K562 (cell line): Measurements from ENCODE around the gene ELOVL2. TPM values are rescaled to one million over a fixed set of nuclear protein-coding genes. Genes with fewer than 3 reads are reported as not detected.

Source experiments
- ATAC-seq: fragments of 200-7000 bp; cut with Tn5 transposase; 3 replicates; pipeline ENCODE4 v1.9.1; 2020; ENCODE audit warnings: moderate library complexity
- BruUV-seq: library from RNA; stranded (reverse); fragments of 400-500 nt; replicated peaks from 2 replicates; lab custom pipeline; 2021; lab: Mats Ljungman, UMichigan
- CTCF ChIA-PET: fragments of 300-600 bp; formaldehyde crosslinking; extraction: SDS; loops from one replicate; lab custom pipeline; 2021; ENCODE audit warnings: low intra/inter-chr PET ratio; lab: Yijun Ruan, JAX
- POLR2A ChIA-PET: fragments of 300-600, 350-650 bp; sonication (Branson Sonifier 250); formaldehyde crosslinking; extraction: SDS; loops from one replicate; lab custom pipeline; 2021; ENCODE audit warnings: antibody characterized with exemption, inconsistent platforms; lab: Yijun Ruan, JAX
- DNase-seq, 4 experiments: peaks; one replicate each; pipeline versions ENCODE4 v3.0.0 to v3.0.0-alpha.2; 2011 to 2018; ENCODE audit warnings: low spot score in 3 of 4, mixed read lengths in 3 of 4; ENCODE audit errors: extremely low read depth in 1 of 4
- FAIRE-seq: peaks from 2 replicates; lab custom pipeline; 2011; peaks lifted over from hg19 to GRCh38; lab: Jason Lieb, UNC
- H2AFZ ChIP-seq: 2 replicates; pipeline ENCODE4 v1.6.0; 2011; ENCODE audit warnings: low read depth, low read length, control low read depth, inconsistent platforms
- H3K27ac ChIP-seq: fragments of 200-600 bp; 3 replicates; pipeline ENCODE4 v1.8.0; 2011; ENCODE audit warnings: low read depth, mild to moderate bottlenecking, control low read depth, inconsistent platforms, low read length, moderate library complexity, mixed read lengths; ENCODE audit errors: extremely low read depth
- H3K27me3 ChIP-seq, 2 experiments: fragments of 300-600 bp in 1 of 2; 2 replicates in 1 of 2; 3 replicates in 1 of 2; pipeline versions ENCODE4 v1.6.0 to v1.8.0; 2011; ENCODE audit warnings: inconsistent platforms in 2 of 2, low read length in 2 of 2, mild to moderate bottlenecking in 1 of 2, mixed read lengths in 1 of 2, moderate library complexity in 1 of 2; ENCODE audit not compliant: control insufficient read depth in 2 of 2, insufficient read depth in 2 of 2
- H3K36me3 ChIP-seq: fragments of 300-600 bp; 3 replicates; pipeline ENCODE4 v1.8.0; 2011; ENCODE audit warnings: mild to moderate bottlenecking, low read length, inconsistent platforms; ENCODE audit not compliant: control insufficient read depth, insufficient read depth
- H3K4me1 ChIP-seq, 2 experiments: fragments of 200-600 bp in 1 of 2; replicated peaks in 1 of 2; 2 replicates in 1 of 2; 3 replicates in 1 of 2; pipeline versions ENCODE4 v1.5.1 to v1.8.0; 2011; ENCODE audit warnings: inconsistent platforms in 2 of 2, low read length in 2 of 2, mild to moderate bottlenecking in 1 of 2, mixed read lengths in 1 of 2, moderate library complexity in 1 of 2; ENCODE audit not compliant: control insufficient read depth in 2 of 2, insufficient read depth in 2 of 2
- H3K4me2 ChIP-seq: 2 replicates; pipeline ENCODE4 v1.6.1; 2011; ENCODE audit warnings: low read length, control low read depth, inconsistent platforms, mixed read lengths; ENCODE audit not compliant: insufficient read depth
- H3K4me3 ChIP-seq: fragments of 200-600 bp; sonication (generic), shearing (Covaris generic); 2 replicates; pipeline ENCODE4 v1.5.1; 2016; ENCODE audit warnings: control low read depth, inconsistent platforms
- H3K79me2 ChIP-seq: fragments of 200-600 bp; 3 replicates; pipeline ENCODE4 v1.8.0; 2011; ENCODE audit warnings: low read length, inconsistent platforms; ENCODE audit not compliant: control insufficient read depth, insufficient read depth
- H3K9ac ChIP-seq, 2 experiments: 2 replicates each; pipeline versions ENCODE4 v1.6.0 to v1.6.1; 2011; ENCODE audit warnings: low read depth in 2 of 2, low read length in 2 of 2, control low read depth in 1 of 2, inconsistent platforms in 1 of 2, mild to moderate bottlenecking in 1 of 2, mixed read lengths in 1 of 2; ENCODE audit not compliant: insufficient read depth in 1 of 2
- H3K9me1 ChIP-seq: one replicate; pipeline ENCODE4 v1.6.0; 2011; ENCODE audit warnings: inconsistent platforms, mild to moderate bottlenecking, low read length, moderate library complexity; ENCODE audit not compliant: control insufficient read depth, insufficient read depth
- H3K9me3 ChIP-seq: replicated peaks from 2 replicates; pipeline ENCODE4 v1.5.1; 2011; ENCODE audit warnings: low read depth, low read length, inconsistent platforms; ENCODE audit not compliant: control insufficient read depth, insufficient read depth
- H4K20me1 ChIP-seq: replicated peaks from 2 replicates; pipeline ENCODE4 v1.6.1; 2011; ENCODE audit warnings: low read length, inconsistent platforms, mixed read lengths; ENCODE audit not compliant: control insufficient read depth, insufficient read depth
- BRD4 ChIP-seq: fragments of 200-600 bp; sonication (generic); IDR thresholded peaks from 2 replicates; pipeline ENCODE4 v1.6.1; 2017; ENCODE audit warnings: inconsistent platforms
- ESRRB ChIP-seq: fragments of 250-450 bp; sonication (Bioruptor Pico); IDR thresholded peaks from 2 replicates; pipeline ENCODE4 v1.5.0; 2020; ENCODE audit warnings: mild to moderate bottlenecking, moderate library complexity, borderline replicate concordance
- GABPB2 ChIP-seq: fragments of 250-450 bp; sonication (Bioruptor Pico); conservative IDR thresholded peaks from 2 replicates; pipeline ENCODE4 v1.5.1; 2021; ENCODE audit warnings: mild to moderate bottlenecking
- HNRNPLL ChIP-seq: fragments of 200-400 bp; formaldehyde crosslinking; IDR thresholded peaks from 2 replicates; pipeline ENCODE4 v1.6.1; 2017; ENCODE audit warnings: low read length, low read depth, mild to moderate bottlenecking; ENCODE audit not compliant: poor library complexity, severe bottlenecking
- SAP30 ChIP-seq: fragments of 200-600 bp; sonication (generic); IDR thresholded peaks from 2 replicates; pipeline ENCODE4 v1.6.1; 2012; ENCODE audit warnings: borderline replicate concordance, low read depth, mild to moderate bottlenecking, moderate library complexity, low read length, control low read depth, inconsistent platforms; ENCODE audit not compliant: insufficient read depth, poor library complexity, severe bottlenecking
- WGBS: fragments of 100-300 bp; shearing (Covaris generic); methylation state at CpG from one replicate; pipeline ENCODE4 v1.1.6; 2016; ENCODE audit warnings: low coverage, mixed read lengths; ENCODE audit not compliant: insufficient coverage; ENCODE audit errors: missing lambda C conversion rate; 5-methylcytosine and 5-hydroxymethylcytosine counted together
- in situ Hi-C: fragments of 300-500 bp; cut with MboI; formaldehyde crosslinking; loops from 4 replicates; pipeline ENCODE4 v1.15.0; 2018; ENCODE audit warnings: inconsistent platforms, mixed read lengths
- intact Hi-C: fragments of 100-400 bp; cut with micrococcal nuclease; formaldehyde crosslinking; loops from 2 replicates; pipeline ENCODE4 v1.14.2; 2022
- polyA plus RNA-seq, 8 experiments: library from polyadenylated mRNA; depleted of rRNA in 4 of 8; stranded (reverse) in 5 of 8; unstranded in 3 of 8; fragments of >200 nt; fragmentation: Nextera tagmentation in 2 of 8; fragmentation: Illumina TruSeq in 1 of 8; extraction: Ambion mirVana in 2 of 8; extraction: Trizol in 1 of 8; gene quantifications; 2 replicates each; pipeline versions ENCODE4 v1.2.1 to v1.2.3, GENCODE V29; 2011 to 2014; ENCODE audit warnings: inconsistent platforms in 1 of 8, missing spikeins in 1 of 8
- total RNA-seq, 7 experiments: library from RNA; depleted of rRNA in 6 of 7; stranded (reverse); fragments of >200 nt in 6 of 7; fragmentation: Illumina TruSeq in 2 of 7; extraction: Trizol in 2 of 7; gene quantifications; 2 replicates each; pipeline versions ENCODE4 v1.2.1 to v1.2.3, GENCODE V29; 2011 to 2021; ENCODE audit warnings: low replicate concordance in 1 of 7
- TF ChIP-seq, protein P1 (sequence below): sonication (generic); formaldehyde crosslinking; IDR thresholded peaks from 2 replicates; pipeline ENCODE4 v1.9.0; 2022; ENCODE audit warnings: mild to moderate bottlenecking, missing genetic modification reagents

Gene ELOVL2
- total and polyA plus RNA-seq, 9 of the 15 experiments (the other 6 are each of a cell fraction or from before 2014, with no cell fraction given) = 0.05 to 0.96 (median 0.31) TPM

DNA sequence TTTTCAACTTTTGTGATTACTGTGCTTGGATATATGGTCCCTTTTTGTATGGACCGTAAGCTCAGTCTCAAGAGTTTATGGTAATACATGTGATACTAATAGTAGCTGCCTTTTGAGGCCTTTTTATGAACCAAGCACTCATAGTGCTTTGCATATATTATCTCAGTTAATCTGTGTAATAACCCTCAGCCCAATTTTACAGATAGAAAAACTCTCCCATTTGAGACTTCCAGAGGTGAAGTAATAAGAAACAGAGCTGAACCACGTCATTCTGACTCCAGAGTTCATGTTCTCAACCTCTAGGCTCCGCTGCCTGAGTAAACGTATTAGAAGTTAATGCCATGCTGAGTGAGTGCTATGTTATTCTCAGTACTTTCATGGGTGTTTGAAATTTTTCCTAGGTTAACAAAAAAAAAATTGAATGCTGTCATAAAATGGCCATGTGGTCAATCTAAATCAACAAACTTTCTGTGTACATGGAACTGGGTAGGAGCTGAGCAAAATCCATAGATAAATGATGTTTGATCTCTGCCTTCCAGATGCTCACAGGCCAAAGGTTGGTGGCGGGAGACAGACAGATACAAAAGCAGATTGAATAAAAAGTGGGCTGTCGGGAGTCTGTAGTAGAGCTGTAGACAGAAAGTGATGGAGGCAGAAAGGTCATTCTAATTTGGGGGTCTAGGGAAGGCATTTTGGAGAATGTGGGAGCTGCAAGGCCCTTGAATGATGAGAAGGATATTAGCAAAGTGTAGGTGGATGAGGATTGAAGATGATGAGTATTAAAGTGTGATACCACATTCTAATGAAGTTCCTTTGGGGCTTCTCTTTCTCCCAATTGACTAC, 22.6 kb upstream of the ELOVL2 start:
- ChIA-PET CTCF (interaction anchor here (0.5 kb wide), 1 partner anchor 218 kb away, joined by 4 read pairs; no protein-coding TSS in a partner anchor), POLR2A (interaction anchor here (0.6 to 2.4 kb wide), 4 partner anchors 8 to 588 kb away, joined by 3 to 6 read pairs (median 3); no protein-coding TSS in a partner anchor)
- H3K36me3 ChIP-seq = no peaks in the 10 kb centered on the region
- H3K27me3 ChIP-seq = no peaks in the 10 kb centered on the region; a peak in 1 of 5 replicates
- ATAC-seq (no peak), FAIRE-seq (no peak), DNase-seq (no peak)
- H3K4me3 ChIP-seq = no peak overlapping the region
- H2AFZ ChIP-seq = no peak overlapping the region
- intact Hi-C loops (loop anchor here (10.0 kb wide), 1 partner anchor 508 kb away; no protein-coding TSS in a partner anchor), in situ Hi-C loops (loop anchor here (5.0 kb wide), 2 partner anchors 109 to 589 kb away; no protein-coding TSS in a partner anchor)
- H3K9ac ChIP-seq = no peak overlapping the region
- no TSS peak for BruUV-seq
- H3K27ac ChIP-seq = no peak overlapping the region
- H3K79me2 ChIP-seq = no peaks in the 10 kb centered on the region
- no peaks in the 10 kb centered on the region for H3K9me1 ChIP-seq
- WGBS = 27% methylated on average over 6 of the region's 6 CpGs
- H3K9me3 ChIP-seq = no peaks in the 10 kb centered on the region
- H3K4me2 ChIP-seq = no peak overlapping the region
- peaks cover 4 to 6% of the 10 kb centered on the region in 2 experiments; a peak in 3 of 5 replicates for H3K4me1 ChIP-seq
- H4K20me1 ChIP-seq = no peaks in the 10 kb centered on the region
- TF ChIP-seq SAP30 (no peak), GABPB2 (CRISPR knock-in tag) (no peak), BRD4 (no peak), ESRRB (CRISPR knock-in tag) (no peak), HNRNPLL (no peak)
- TF ChIP-seq, protein P1, sequence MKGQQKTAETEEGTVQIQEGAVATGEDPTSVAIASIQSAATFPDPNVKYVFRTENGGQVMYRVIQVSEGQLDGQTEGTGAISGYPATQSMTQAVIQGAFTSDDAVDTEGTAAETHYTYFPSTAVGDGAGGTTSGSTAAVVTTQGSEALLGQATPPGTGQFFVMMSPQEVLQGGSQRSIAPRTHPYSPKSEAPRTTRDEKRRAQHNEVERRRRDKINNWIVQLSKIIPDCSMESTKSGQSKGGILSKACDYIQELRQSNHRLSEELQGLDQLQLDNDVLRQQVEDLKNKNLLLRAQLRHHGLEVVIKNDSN (CRISPR knock-in tag) = no peak
